ENCODE measurements around the gene SCAANT1.

The SCAANT1 gene

DNA sequence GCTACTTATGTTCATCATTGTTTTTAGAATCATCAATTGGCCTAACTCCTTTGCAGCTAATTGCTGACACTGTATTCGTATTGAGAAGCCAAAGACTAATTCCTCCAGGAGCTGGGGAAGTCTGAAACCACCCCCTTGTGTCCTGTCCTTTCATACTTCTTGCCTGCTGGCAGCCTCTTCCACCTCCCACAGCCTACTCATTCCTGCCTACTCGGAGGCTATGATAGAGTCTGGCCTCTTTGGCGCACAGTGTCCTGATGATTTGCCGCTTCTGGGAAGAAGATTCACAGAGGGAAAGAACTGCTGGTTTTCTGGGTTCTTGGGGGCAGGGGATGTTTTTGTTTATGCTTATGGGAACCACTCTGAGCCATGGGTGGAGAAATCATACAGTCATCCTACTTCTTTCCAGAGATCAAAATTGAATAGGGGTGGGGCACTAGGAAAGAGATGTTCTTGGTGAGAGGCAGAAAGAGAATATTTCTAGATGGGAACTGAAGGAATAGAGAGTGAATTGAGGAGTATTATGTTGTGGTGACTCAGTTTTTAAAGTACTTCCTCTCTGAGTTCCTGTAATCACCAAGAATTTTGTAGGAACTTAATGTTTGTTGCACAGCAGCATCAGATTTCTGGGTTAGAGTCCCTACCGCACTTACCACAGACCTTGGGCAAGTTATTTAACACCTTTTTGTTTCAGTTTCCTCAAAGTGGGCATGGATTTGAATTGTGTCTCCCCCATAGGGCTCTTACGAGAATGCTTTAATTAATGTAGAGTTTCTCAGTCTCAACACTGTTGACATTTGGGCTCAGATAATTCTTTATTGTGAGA is 22.1 kb upstream of the SCAANT1 start:
- no peak for DNase-seq (ENCODE audit: low read depth)

DNA sequence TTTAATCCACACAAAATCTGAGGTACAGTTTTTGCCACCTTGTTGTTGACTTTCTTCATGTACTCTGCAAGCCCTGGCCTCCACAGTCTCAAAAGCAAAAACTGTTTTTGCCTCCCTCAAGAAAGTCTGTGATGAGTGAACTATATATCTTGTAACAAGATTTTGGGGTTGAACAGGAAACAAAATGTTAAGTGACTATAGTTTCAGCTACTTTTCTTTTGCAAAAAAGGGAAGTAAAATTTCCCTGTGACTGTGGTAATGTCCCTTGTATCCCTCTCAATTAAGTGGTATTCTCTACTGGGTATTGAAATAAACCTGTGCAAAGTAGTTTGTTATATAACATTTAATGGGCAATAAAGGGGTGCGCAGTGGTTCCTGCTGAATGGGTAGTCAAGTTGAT is 21.3 kb upstream of the SCAANT1 start:
- DNase-seq (ENCODE audit: low read depth), result no peak

DNA sequence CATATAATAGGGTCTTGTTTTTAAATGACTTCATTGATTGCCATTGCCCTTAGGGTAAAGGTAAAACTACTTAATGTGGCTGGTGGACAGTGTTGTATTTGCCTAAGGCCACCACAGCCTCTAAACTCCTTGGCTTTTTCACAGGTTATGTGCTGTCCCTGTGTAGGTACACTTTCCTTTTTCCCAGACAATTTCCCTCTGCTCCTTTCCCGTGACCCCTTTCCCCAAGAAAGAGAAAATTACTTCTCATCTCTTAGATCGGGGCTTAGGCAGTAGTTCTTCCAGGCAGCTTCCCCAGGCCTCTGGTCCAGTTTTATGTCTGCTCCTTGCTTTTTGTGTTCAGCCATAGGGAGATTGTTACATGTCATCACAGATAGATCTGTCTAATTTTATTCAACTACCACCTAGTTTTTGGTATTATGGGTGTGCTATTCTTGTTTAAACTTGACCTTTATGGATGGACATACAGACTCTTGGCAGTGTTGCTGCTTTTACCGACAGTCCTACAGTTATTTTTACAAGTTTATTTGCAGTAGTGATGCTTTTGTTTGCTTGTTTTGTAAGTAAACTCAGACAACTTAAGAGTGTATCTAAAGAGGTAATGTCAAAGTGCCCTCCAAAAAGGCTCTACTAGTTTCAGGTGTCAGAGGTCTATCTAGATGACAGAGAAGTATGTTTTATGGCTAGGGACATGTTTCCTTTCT is 20.5 kb upstream of the SCAANT1 start:
- DNase-seq (ENCODE audit: low read depth), result no peak

DNA sequence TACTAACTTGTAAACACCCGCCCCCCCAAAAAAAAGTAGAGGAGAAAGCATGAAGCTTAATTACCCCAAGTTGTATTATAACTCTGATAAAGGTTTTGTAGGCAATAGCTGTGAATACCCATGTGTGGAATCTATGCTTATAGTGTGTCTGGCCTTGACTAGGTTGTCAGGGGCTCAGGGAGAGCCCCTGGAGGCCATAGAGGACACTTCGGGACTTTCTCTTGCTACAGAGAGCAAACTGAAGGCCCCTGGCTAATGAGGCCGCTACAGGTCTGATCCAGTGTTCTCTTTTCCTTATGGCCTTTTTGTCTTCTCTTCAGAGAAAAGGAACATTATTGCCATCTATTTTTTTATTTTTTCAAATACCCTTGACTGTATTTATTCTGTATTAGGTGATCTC is 19.1 kb upstream of the SCAANT1 start:
- no peak for DNase-seq (ENCODE audit: low read depth)

DNA sequence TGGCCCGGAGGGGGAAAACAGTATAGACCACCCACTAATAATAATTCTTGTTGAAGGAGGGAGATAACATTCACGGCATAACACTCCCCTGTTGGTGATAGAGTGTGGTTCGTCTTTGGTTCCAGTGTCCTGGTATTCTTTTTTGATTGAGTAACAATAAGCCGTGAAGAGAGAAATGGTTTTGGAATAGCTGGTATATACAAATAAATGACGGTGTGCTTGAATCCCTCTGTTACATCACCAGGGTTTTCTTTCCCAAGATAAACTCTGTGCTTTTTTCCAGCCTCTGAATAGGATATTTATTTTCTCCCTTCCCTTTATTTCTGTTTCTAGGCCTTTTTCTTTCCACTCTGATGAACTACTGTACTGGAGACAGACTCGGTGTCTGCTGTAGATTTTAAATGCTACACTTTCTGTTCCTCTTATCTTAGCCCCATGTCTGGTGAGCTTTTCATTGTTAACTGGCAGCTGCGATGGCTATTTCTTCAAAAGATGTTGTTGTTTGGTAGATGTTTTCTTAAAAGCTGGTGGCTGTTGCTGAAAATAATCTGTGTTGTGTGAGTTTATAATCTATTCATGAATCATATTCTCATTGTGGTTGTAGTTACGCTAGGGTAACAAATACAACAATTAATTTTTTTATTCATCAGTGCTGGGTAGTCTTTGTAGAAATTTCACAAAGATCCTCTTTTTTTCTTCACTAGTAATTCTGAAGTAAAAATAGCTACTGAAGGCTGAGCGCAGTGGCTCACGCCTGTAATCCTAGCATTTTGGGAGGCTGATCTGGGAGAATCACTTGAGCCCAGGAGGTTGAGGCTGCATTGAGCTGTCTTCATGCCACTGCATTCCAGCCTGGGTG is 15.5 kb upstream of the SCAANT1 start:
- DNase-seq (ENCODE audit: low read depth), result no peak

DNA sequence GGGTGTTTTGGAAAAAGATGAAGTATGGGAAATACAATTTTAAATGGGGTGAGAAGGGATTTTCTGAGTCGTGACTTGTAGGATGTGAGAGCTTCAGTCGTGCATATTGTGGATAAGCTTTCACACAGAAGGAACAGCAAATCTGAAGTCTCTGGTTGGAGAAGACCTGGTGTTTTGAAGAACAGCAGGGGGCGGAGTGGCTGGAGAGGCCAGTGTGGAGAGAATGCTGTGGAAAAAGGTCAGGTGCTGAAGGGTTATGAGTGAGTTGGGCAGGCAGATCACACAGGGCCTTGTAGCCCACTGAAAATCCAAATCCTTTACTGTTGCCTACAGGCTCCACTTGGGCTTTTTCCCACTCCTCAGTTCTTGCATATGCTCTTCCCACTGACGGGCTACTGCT is 14.1 kb upstream of the SCAANT1 start:
- DNase-seq (ENCODE audit: low read depth), result no peak

DNA sequence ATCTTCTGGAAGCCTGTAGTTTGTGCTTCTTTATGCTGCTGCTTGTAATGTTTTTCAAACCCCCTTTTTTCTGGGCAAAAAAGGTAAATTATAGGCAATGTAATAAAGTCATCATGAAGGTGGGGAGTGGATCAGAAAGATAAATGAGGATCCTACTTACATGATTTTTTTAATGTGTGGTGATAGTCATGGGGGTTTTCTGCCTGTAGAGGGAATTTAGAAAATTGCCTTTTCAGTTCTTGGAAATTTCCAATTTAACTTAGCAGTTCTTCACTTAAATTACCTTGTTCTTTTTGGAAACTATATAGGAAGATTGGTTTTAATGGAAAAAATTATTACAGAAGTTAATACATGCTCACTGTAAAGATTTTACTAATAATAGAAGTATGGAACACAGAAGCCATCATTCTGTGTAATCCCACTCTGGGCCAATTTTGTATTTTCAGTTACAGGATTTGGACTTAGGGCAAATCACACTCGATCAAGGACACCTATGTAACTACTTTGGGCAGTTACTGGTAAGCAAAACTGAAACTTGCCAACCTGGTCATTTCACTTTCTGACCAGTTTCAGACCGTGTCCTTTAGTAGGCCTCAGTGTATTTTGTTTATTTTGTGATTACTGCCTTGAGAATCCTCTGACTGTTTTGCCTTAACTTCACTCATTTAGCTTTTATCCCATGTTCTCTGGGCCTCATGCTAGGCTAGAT is 10.5 kb upstream of the SCAANT1 start:
- DNase-seq (ENCODE audit: low read depth), result no peak

DNA sequence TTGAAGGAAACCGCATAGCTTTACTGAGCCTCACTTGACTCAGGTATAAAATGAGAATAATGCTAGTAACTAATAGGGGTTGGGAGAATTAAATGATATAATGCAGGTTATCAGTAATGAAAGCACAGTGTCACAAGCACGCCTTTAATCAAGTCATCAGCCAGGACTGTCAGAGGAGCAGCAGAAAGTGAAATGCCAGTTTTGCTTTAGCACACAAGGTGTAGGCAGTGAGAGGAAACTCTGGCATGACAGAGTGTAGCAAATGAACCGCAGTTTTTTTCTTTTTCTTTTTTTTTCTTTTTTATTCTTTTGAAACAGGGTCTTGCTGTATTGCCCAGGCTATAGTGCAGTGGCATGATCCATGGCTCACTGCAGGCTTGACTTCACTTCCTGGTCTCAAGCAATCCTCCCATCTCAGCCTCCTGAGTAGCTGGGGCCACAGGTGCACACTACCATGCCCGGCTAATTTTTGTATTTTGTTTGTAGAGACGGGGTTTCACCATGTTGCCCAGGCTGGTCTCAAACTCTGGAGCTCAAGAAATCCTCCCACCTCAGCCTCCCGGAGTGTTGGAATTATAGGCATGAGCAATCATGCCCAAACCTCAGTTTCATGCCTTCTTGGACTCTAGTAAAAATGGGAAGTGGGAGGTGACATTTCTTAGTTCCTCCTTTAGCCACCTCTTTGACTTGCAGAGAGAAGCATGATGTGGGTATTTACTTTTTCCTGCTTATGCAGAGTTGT is 9.7 kb upstream of the SCAANT1 start:
- no peak for DNase-seq (ENCODE audit: low read depth)

DNA sequence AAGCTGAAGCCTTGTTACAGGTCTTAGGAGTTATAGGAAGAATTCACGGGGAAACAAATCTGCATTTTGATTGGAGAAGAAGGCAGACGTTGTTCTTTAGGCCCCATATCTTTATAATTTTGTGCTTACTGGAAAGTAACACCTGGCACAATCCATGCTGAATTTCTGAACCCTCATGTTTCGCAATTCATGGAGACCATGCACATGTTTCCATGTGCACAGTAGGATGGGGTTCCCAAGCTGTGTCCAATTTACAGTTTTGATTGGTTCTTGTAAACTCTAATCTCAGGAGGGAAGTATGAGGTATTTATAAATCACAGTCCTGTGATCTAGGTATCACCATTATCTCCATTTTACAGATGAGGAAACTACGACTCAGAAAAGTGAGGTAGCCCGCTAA is 7.8 kb upstream of the SCAANT1 start:
- DNase-seq (ENCODE audit: low read depth), result no peak

DNA sequence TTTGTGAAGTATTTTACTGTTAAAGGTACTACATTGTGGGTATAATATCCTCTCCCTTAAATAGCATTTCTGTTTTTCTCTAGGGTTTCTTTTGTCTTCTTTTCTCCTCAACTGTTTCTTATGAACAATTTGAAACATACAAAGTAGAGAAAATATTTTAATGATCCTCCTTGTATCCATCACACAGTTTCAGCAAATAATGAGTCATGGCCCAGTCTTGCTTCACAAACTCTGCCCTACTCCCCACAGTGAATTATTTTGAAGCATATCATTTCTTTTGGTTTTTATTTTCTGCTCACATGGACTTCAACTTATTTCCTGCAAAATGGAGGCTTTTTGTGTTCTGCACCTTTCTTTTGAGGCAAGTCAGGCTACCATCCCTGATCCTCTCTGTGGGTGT is 6.1 kb upstream of the SCAANT1 start:
- no peak for DNase-seq (ENCODE audit: low read depth)

DNA sequence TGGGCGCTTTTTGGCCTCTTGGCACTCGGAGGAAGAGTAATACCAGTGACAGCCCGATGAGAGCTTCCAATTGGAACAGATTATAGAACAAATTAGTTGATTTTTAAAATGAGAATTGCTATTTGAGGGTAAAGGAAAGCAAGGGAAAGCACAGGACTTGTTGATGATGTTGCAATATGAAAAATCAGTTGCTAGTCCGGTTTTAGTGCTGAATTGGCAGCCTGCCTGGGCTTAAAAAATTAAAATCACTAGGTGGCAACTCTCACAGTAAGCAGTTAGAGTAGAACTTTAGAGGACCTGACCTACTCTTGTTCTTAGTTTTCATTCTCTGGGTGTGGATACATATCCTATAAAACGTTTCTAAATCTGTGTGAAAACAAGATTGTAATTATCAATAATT is 2.1 kb upstream of the SCAANT1 start:
- DNase-seq (ENCODE audit: low read depth), result no peak

DNA sequence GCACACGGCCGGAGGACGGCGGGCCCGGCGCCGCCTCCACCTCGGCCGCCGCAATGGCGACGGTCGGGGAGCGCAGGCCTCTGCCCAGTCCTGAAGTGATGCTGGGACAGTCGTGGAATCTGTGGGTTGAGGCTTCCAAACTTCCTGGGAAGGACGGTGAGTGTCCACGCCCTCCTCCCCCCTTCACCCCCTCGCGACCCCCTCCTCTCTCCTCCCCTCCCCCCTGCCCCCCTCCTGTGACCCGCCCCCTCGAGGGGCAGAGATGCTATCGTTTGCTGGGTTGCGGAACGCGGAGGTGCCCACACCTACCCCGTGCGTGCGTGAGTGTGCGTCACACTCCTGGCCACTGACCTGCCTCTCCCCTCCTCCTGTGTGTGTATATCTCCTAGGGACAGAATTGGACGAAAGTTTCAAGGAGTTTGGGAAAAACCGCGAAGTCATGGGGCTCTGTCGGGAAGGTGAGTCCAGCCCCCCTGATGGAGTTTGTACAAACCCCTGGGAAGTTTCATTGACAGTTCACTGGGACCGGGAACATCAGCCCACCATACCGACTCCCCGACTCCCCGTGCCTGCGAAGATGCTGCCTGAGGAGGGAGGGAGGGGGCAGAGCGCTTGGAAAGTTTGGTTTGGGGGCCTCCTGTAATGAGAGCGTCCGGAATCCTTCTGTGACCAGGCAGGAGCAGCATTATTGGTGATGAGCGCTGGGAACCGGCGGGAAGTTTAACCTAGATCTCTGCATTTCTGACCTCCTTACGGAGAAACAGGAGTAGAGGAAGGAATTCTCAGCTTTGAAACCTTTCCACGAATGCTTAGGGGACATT is 795 bp upstream of the SCAANT1 start:
- no peak for DNase-seq (ENCODE audit: low read depth)

DNA sequence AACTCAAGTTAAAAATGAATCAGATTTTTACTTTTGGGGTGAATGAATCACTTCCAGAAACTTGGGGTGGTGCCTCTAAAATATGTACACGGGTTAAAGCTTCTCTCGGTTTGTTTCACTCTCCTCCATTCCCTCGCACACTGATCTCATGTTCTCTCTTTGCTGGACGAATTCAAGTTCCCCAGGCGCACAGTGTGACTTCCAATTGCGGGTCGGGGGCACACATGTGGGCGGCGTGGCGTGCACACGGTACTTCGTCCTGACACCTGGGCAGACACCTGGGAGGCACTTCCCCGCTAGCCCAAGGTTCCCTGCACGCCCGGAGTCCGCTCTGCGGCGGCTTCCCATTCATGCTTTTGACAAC is 692 bp downstream of the SCAANT1 start:
- DNase-seq (ENCODE audit: low read depth), result no peak

DNA sequence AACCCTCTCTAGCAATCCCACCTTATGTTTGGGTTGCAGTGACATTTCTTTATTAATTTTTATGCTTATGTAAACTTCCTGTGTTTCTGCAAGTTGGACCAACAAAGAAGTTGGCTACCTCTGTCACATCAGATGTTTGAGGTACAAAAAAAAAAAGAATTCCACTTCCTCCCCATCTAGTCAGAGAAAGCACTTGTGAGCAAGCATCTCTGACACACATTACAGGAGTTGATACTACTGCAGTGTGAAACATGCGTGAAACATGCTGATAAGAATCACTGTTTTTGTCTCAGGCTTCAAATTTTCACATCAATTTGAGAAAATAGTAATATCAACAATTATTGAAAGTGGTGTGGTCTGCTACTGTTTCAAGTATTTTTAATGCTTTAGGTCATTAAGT is 1.3 kb downstream of the SCAANT1 start:
- DNase-seq (ENCODE audit: low read depth), result no peak

DNA sequence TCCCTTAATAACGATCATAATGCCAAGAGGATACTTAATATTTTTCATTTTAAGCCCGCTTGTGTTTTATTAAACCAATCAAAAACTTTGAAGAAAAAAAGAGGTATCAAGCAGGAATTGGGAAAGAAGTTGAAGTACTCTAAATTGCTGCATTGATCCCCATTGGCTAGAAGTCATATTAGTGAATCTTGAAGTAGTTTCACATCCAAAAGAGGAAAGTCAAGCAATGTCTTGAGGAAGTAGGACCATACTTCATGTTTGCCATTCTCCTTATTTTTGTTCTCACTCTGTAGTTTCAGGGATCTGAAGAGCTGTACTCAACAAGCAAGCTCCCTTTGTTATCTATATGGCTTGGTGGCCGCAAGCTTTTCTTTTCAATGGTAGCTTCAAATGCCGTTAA is 2.2 kb downstream of the SCAANT1 start:
- DNase-seq (ENCODE audit: low read depth), result no peak

DNA sequence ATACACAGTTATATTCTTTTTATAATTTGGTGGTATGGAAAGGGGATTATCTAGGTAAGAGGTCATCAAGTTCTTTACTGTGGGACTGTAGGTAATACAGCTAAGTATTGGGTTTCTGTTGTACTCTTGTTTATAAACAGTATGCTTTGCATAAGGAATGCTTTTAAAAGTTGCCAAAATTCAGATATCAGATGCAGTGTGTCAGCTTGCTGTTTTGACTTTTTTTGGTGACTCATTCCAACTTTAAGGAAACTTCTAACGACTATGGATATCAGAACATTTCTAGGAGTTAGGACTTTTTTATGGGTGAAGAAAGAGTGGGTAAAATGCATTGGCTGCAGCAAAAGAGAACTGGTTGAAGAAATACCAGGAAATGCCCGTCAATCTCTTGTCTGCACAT is 2.8 kb downstream of the SCAANT1 start:
- DNase-seq (ENCODE audit: low read depth), result no peak

DNA sequence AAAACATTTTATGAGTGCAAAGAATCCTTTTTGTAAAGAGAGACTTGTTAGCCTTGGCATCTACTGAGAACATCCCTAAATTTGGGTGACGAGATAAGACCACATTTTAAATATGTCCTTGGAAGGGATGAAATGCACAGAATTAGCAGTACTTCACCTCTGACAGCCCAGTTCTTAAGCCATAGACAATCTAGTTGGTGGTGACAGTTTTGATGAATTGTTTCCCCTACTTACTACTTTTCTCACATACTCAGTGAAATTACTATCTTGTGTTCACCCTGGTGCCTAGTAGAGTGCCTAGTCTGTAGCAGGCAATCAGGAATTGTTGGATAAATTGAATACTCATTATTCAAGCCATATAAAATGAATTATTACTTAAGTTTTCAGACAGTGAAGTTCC is 3.4 kb downstream of the SCAANT1 start:
- DNase-seq (ENCODE audit: low read depth), result no peak

DNA sequence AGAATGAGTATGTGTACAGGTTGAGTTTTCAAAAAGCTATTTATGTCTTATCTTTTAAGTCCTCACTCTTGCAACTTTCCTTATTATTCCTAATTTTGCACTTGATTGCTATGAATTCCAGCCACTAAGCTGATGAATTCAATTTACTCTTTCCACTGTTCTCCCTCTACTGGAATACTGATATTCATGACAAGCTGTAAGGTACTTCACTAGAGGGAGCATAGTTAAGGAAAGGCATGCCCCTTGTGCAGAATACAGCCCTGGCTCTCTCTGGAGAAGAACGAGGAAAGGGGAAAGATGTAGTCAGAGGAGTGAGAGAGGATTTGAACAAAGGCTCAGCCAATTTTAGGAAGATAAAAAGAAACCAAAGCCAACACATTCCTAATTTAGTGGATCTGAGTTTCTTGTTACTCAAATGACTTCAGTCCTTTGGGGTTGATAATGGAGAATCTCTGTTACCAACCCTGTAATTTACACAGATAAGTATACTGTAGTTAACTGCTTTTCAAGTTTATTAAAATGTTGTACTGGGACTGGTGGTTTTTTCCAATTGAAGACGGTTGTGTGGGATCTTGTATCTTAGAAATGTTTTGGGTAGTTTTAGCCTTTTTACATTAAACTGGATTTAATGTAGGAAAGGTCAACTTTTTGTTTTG is 4.0 kb downstream of the SCAANT1 start:
- DNase-seq (ENCODE audit: low read depth), result no peak

DNA sequence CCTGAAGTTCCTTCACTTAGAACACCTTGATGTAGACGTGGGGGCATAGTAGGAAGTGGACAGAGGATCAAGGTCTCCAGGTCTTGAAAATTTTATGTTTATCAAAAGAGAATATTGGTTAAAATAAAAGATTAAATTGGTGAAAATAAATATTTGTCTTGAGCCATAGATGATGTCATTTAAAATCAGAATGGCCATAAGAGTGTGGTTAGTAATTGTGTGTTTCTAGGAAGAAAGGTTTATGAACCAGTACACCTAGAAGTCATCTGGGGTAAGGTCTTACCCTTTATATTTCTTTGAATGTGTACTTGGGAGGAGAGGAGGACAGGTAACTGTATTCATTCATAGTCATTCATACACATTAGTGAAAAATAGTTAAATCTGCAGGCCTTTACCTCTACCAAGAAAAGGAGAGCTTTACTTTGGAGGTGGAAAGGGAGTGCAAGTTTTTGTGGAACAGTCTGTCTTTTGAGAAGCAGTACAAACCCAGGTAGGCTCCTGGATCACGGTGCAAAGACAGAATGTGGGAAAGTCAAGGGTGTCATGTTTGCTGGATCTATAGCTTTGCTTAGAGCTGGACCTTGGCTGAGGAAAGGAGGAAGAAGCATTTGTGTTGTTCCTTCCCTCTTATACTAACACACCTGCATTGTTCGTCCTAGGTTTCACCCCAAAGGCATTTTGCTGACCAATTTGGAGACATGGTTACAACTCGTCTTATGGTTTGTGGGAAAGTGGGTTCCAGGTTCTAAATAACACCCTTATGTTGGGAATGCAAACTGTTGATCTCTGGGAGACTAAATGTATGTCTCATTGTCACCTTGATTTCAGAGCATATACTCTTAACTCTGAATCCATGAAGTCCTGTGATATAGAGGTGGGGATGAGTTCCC is 6.2 kb downstream of the SCAANT1 start:
- DNase-seq (ENCODE audit: low read depth), result no peak

Measured in CMK (cell line).